Measurements from ENCODE around the gene CLEC4D. TPM values are rescaled to one million over a fixed set of nuclear protein-coding genes. Genes with fewer than 3 reads are reported as not detected.
"Not testable (repeated sequence)": the region's sequence is repeated elsewhere in the genome, so short reads cannot be mapped to it uniquely, and the experiment has no call there.

Gene CLEC4D
- total RNA-seq (ENCODE audit: insufficient read depth, low replicate concordance) = 1.2 TPM

- DNase-seq (ENCODE audit: low spot score) = no peak
These were observed at the start of gene CLEC4D for GRCh38 chr12:8513256-8513655. Gene CLEC4D (plus strand): TSS chr12:8513503. CDS start chr12:8513733, 230 bp downstream.

- no peak for DNase-seq (ENCODE audit: low spot score)
These were observed 47.9 kb upstream of the CLEC4D start for GRCh38 chr12:8465301-8465996.

- no peak for DNase-seq (ENCODE audit: low spot score)
These were observed 47.1 kb upstream of the CLEC4D start for GRCh38 chr12:8466241-8466640.

- no peak for DNase-seq (ENCODE audit: low spot score)
These were observed 42.2 kb upstream of the CLEC4D start for GRCh38 chr12:8471090-8471489.

- DNase-seq (ENCODE audit: low spot score) = no peak
These were observed 37.6 kb upstream of the CLEC4D start for GRCh38 chr12:8475508-8476203.

GRCh38 chr12:8482571-8483061 lies 30.7 kb upstream of the CLEC4D start:
- no peak for DNase-seq (ENCODE audit: low spot score)

GRCh38 chr12:8483079-8483478 lies 30.2 kb upstream of the CLEC4D start:
- no peak for DNase-seq (ENCODE audit: low spot score)

GRCh38 chr12:8491646-8492530 lies 21.4 kb upstream of the CLEC4D start:
- no peak for DNase-seq (ENCODE audit: low spot score)

- DNase-seq (ENCODE audit: low spot score) = peak; percentile 17
These were observed 20.2 kb upstream of the CLEC4D start for GRCh38 chr12:8493084-8493483.

- DNase-seq (ENCODE audit: low spot score) = not testable (repeated sequence)
These were observed 17.6 kb upstream of the CLEC4D start for GRCh38 chr12:8495671-8496070.

GRCh38 chr12:8496074-8496473 lies 17.2 kb upstream of the CLEC4D start:
- DNase-seq (ENCODE audit: low spot score) = not testable (repeated sequence)

GRCh38 chr12:8499616-8500015 lies 13.7 kb upstream of the CLEC4D start:
- no peak for DNase-seq (ENCODE audit: low spot score)

- no peak for DNase-seq (ENCODE audit: low spot score)
These were observed 11.6 kb upstream of the CLEC4D start for GRCh38 chr12:8501720-8502119.

- DNase-seq (ENCODE audit: low spot score) = no peak
These were observed 9.0 kb upstream of the CLEC4D start for GRCh38 chr12:8504351-8504750.

- DNase-seq (ENCODE audit: low spot score) = no peak
These were observed 5.7 kb upstream of the CLEC4D start for GRCh38 chr12:8507596-8507995.

- DNase-seq (ENCODE audit: low spot score) = no peak
These were observed 5.1 kb upstream of the CLEC4D start for GRCh38 chr12:8508223-8508622.

- DNase-seq (ENCODE audit: low spot score) = no peak
These were observed 4.1 kb upstream of the CLEC4D start for GRCh38 chr12:8508910-8509841.

- no peak for DNase-seq (ENCODE audit: low spot score)
These were observed 4.7 kb downstream of the CLEC4D start for GRCh38 chr12:8517971-8518370.

- DNase-seq (ENCODE audit: low spot score) = no peak
These were observed 5.9 kb downstream of the CLEC4D start for GRCh38 chr12:8519171-8519570.

- DNase-seq (ENCODE audit: low spot score) = no peak
These were observed 14.2 kb downstream of the CLEC4D start for GRCh38 chr12:8527250-8528130.

Measured in umbilical cord (tissue), 2 donors.